CD8-positive, alpha-beta memory T cell (primary cell): Measurements from ENCODE around the gene TNFRSF18. TPM values are rescaled to one million over a fixed set of nuclear protein-coding genes. Genes with fewer than 3 reads are reported as not detected.

Source experiments
- CTCF ChIA-PET: fragments of 350-600 bp; sonication (Branson Sonifier 250); formaldehyde crosslinking; loops from one replicate; lab custom pipeline; 2021; ENCODE audit warnings: antibody characterized with exemption; lab: Charles Lee
- POLR2A ChIA-PET: fragments of 350-600 bp; sonication (Branson Sonifier 250); formaldehyde crosslinking; loops from one replicate; lab custom pipeline; 2021; ENCODE audit warnings: antibody characterized with exemption; lab: Charles Lee
- DNase-seq, 5 donors: peaks; one replicate each; pipeline versions ENCODE4 v3.0.0 to v3.0.0-alpha.2; 2020 to 2022; ENCODE audit warnings: mixed read lengths in 1 of 5
- H3K27ac ChIP-seq: one replicate; pipeline ENCODE4 v1.7.0; 2013; ENCODE audit warnings: low read depth, mild to moderate bottlenecking, low read length, moderate library complexity
- H3K27me3 ChIP-seq: 2 replicates; pipeline ENCODE4 v1.7.0; 2013; ENCODE audit warnings: low read length, mild to moderate bottlenecking; ENCODE audit not compliant: insufficient read depth, poor library complexity, severe bottlenecking
- H3K36me3 ChIP-seq: 2 replicates; pipeline ENCODE4 v1.7.0; 2013; ENCODE audit warnings: mild to moderate bottlenecking, low read length, moderate library complexity; ENCODE audit not compliant: insufficient read depth
- H3K4me1 ChIP-seq: 2 replicates; pipeline ENCODE4 v1.7.0; 2013; ENCODE audit warnings: mild to moderate bottlenecking, low read length, moderate library complexity; ENCODE audit not compliant: insufficient read depth
- H3K4me3 ChIP-seq: 2 replicates; pipeline ENCODE4 v1.7.0; 2013; ENCODE audit warnings: mild to moderate bottlenecking, low read length
- H3K9me3 ChIP-seq: 2 replicates; pipeline ENCODE4 v1.7.0; 2013; ENCODE audit warnings: mild to moderate bottlenecking, low read length
- H3K27ac Mint-ChIP-seq, 8 donors: one replicate each; pipeline ENCODE4 v1.8.0; 2020 to 2021; ENCODE audit warnings: mixed read lengths in 8 of 8, mild to moderate bottlenecking in 6 of 8, inconsistent platforms in 3 of 8, moderate library complexity in 3 of 8
- H3K27me3 Mint-ChIP-seq, 2 donors: one replicate each; pipeline ENCODE4 v1.8.0; 2020 to 2021; ENCODE audit warnings: mixed read lengths in 2 of 2, mild to moderate bottlenecking in 1 of 2, moderate library complexity in 1 of 2
- H3K36me3 Mint-ChIP-seq, 3 donors: one replicate each; pipeline ENCODE4 v1.8.0; 2020 to 2021; ENCODE audit warnings: mixed read lengths in 3 of 3, inconsistent platforms in 1 of 3, mild to moderate bottlenecking in 1 of 3
- H3K4me1 Mint-ChIP-seq, 3 donors: one replicate each; pipeline ENCODE4 v1.8.0; 2020 to 2021; ENCODE audit warnings: mixed read lengths in 3 of 3, inconsistent platforms in 1 of 3, mild to moderate bottlenecking in 1 of 3
- H3K4me3 Mint-ChIP-seq, 7 donors: one replicate each; pipeline ENCODE4 v1.8.0; 2020 to 2021; ENCODE audit warnings: mixed read lengths in 7 of 7, mild to moderate bottlenecking in 6 of 7, moderate library complexity in 4 of 7, inconsistent platforms in 2 of 7
- H3K9me3 Mint-ChIP-seq, 5 donors: one replicate each; pipeline ENCODE4 v1.8.0; 2020 to 2022; ENCODE audit warnings: mixed read lengths in 5 of 5, mild to moderate bottlenecking in 3 of 5, moderate library complexity in 2 of 5, inconsistent platforms in 1 of 5
- polyA plus RNA-seq: library from polyadenylated mRNA; unstranded; fragments of 300-500 nt; fragmentation: Illumina TruSeq; gene quantifications from one replicate; pipeline ENCODE4 v1.2.3, GENCODE V29; 2021
- total RNA-seq, 2 experiments: library from RNA; stranded (reverse); gene quantifications; one replicate each; pipeline ENCODE4 v1.2.3, GENCODE V29; 2021

The TNFRSF18 gene
- total and polyA plus RNA-seq, 3 experiments from 2014 or later, result 2.0 to 97.1 (median 91.0) TPM

GRCh38 chr1:1164361-1164700 is 42.1 kb downstream of the TNFRSF18 start:
- H3K4me1 ChIP-seq, result no peaks in the 10 kb centered on the region
- Mint-ChIP-seq H3K4me3 (peak overlapping the region in 1 of 7 donors; percentile 27), H3K9me3 (no peaks in the 10 kb centered on the region), H3K27ac (no peak overlapping the region), H3K36me3 (no peaks in the 10 kb centered on the region), H3K4me1 (peaks cover 0 to 4% (median 0%) of the 10 kb centered on the region in 3 donors), H3K27me3 (peaks cover 0 to 4% of the 10 kb centered on the region in 2 donors)
- no peaks in the 10 kb centered on the region for H3K27me3 ChIP-seq
- no peak overlapping the region for H3K4me3 ChIP-seq
- no peak overlapping the region for H3K27ac ChIP-seq
- ChIA-PET CTCF (no interaction called here), POLR2A (no interaction called here)
- no peak for DNase-seq
- no peaks in the 10 kb centered on the region for H3K36me3 ChIP-seq
- no peaks in the 10 kb centered on the region for H3K9me3 ChIP-seq

DNA sequence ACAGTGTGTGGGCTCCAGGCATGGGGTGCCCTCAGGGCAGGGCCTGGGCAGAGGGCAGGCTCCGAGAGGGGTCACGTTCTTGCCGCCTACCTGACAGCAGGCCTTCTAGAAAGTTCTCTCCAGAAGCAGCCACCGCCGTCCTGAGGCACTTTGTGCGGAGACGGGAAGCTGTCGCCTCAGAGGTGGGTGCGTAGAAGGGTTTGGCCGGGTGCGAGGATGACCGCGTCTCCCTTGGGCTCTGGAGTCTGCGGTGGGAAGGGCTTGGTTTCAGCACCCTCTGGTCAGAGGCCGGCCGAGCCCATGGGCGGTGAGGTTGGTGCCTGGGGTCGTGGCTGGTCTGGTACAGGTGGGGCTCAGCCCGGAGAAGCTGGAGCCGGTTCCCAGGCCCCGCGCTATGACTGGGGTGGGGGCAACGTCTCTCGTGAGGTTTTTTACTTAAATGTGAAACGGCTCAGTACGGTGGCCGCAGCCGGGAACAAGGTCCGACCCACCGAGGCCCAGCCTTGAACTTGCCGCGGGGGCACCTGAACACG is 42.8 kb downstream of the TNFRSF18 start:
- no peak for DNase-seq
- no peak overlapping the region for H3K27ac Mint-ChIP-seq
- peak overlapping the region in 1 of 7 donors; percentile 27 for H3K4me3 Mint-ChIP-seq
- Histone ChIP-seq H3K36me3 (no peaks in the 10 kb centered on the region), H3K4me1 (peaks cover under 1% of the 10 kb centered on the region), H3K27me3 (no peaks in the 10 kb centered on the region), H3K9me3 (no peaks in the 10 kb centered on the region), H3K27ac (no peak overlapping the region), H3K4me3 (no peak overlapping the region)
- no peaks in the 10 kb centered on the region for H3K9me3 Mint-ChIP-seq
- ChIA-PET POLR2A (no interaction called here), CTCF (no interaction called here)
- H3K27me3 Mint-ChIP-seq, result peaks cover 0 to 4% of the 10 kb centered on the region in 2 donors
- H3K4me1 Mint-ChIP-seq, result peaks cover 0 to 4% (median 0%) of the 10 kb centered on the region in 3 donors
- no peaks in the 10 kb centered on the region for H3K36me3 Mint-ChIP-seq

DNA sequence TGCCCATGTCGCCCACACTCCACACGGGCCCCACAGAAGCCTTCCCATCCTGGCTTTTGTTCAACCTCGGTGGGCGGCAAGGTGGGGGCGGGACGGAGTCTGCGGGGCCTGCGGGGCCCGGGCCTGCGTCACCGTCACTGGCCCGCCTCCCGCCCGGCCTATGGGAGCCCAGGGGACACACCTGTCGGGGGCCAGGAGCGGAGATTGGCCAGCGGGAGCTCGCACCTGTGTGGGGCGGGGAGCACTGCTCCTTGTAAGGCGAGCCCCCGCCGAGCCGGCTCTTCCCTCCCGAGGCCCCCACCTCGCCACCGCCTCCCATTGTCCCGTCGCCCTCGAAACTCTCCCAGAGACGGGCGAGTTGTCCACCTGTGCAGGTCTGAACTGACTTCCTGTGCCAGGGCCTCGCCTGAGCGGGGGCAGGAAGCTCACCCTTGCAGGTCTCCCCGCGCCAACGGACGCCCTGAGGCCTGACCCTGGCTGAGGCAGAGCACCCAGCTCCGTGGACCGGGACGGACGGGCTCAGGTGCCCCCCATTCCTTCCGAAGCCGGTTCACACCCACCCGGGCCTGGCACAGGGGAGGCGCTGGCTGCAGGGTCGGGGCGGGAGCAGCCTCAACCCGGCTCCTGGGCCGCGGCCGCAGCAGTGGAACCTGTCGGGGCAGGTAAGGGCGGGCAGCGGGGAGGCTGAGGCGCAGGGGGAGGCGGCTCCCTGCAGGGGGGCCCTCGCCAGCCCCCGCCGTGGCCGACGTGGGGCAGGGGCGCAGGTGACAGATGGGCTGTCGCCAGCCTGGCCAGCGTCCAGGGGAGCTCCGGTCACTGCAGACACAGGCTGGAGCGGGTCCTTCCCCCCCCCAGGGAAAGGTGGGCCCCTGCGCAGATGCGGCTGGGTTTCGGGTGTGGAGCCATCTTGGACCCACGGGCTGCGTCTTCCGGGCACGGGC is 43.5 kb downstream of the TNFRSF18 start:
- ChIA-PET CTCF (no interaction called here), POLR2A (no interaction called here)
- peak overlapping the region in 1 of 8 donors; percentile 73 for H3K27ac Mint-ChIP-seq
- Histone ChIP-seq H3K4me1 (peaks cover 5% of the 10 kb centered on the region), H3K27ac (no peak overlapping the region), H3K9me3 (no peaks in the 10 kb centered on the region), H3K4me3 (no peak overlapping the region), H3K27me3 (no peaks in the 10 kb centered on the region), H3K36me3 (no peaks in the 10 kb centered on the region)
- H3K4me1 Mint-ChIP-seq, result peaks cover 0 to 4% (median 0%) of the 10 kb centered on the region in 3 donors
- no peak for DNase-seq
- no peaks in the 10 kb centered on the region for H3K9me3 Mint-ChIP-seq
- no peaks in the 10 kb centered on the region for H3K36me3 Mint-ChIP-seq
- H3K27me3 Mint-ChIP-seq, result peaks cover 0 to 4% of the 10 kb centered on the region in 2 donors
- no peak overlapping the region for H3K4me3 Mint-ChIP-seq

DNA sequence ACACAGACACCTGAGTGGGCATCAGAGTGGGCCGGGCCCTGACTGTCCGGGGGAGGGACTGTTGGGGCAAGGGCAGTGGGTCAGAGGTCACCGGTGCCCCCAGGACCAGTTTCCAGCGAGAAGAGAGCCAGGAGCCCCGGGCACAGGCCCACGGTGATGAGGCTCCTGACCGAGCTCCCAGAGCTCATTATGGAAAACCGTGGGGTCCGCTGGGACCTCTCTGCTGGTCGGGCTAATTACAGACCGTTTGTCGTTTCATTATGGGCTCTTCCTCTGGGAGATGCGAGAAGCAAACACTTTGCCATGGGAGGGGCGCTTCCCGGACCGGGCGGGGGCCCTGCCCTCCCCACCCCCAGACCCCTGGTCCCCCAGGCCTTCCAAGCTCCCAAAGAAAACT is 44.7 kb downstream of the TNFRSF18 start:
- CTCF ChIA-PET, result no interaction called here
- H3K27ac ChIP-seq, result no peak overlapping the region
- H3K9me3 Mint-ChIP-seq, result no peaks in the 10 kb centered on the region
- DNase-seq, result no peak
- no peak overlapping the region for H3K4me3 Mint-ChIP-seq
- peaks cover 0 to 4% of the 10 kb centered on the region in 2 donors for H3K27me3 Mint-ChIP-seq
- no peaks in the 10 kb centered on the region for H3K9me3 ChIP-seq
- no peak overlapping the region for H3K27ac Mint-ChIP-seq
- H3K36me3 Mint-ChIP-seq, result no peaks in the 10 kb centered on the region
- H3K36me3 ChIP-seq, result no peaks in the 10 kb centered on the region
- POLR2A ChIA-PET, result no interaction called here
- H3K4me3 ChIP-seq, result no peak overlapping the region
- H3K4me1 Mint-ChIP-seq, result peaks cover 0 to 4% (median 0%) of the 10 kb centered on the region in 3 donors
- H3K4me1 ChIP-seq, result peaks cover 5% of the 10 kb centered on the region
- H3K27me3 ChIP-seq, result no peaks in the 10 kb centered on the region

- H3K27ac ChIP-seq, result no peak overlapping the region
- no peaks in the 10 kb centered on the region for H3K9me3 Mint-ChIP-seq
- peaks cover 5% of the 10 kb centered on the region for H3K4me1 ChIP-seq
- POLR2A ChIA-PET, result no interaction called here
- no peak overlapping the region for H3K27ac Mint-ChIP-seq
- peaks cover 0 to 4% of the 10 kb centered on the region in 2 donors for H3K27me3 Mint-ChIP-seq
- peaks cover 0 to 4% (median 0%) of the 10 kb centered on the region in 3 donors for H3K4me1 Mint-ChIP-seq
- H3K36me3 ChIP-seq, result no peaks in the 10 kb centered on the region
- no peaks in the 10 kb centered on the region for H3K9me3 ChIP-seq
- no peak overlapping the region for H3K4me3 Mint-ChIP-seq
- H3K27me3 ChIP-seq, result no peaks in the 10 kb centered on the region
- CTCF ChIA-PET, result no interaction called here
- H3K4me3 ChIP-seq, result no peak overlapping the region
- DNase-seq, result no peak
- no peaks in the 10 kb centered on the region for H3K36me3 Mint-ChIP-seq
These were observed 45.2 kb downstream of the TNFRSF18 start for GRCh38 chr1:1161078-1161682.

GRCh38 chr1:1160281-1160930 is 46.0 kb downstream of the TNFRSF18 start:
- peaks cover 5% of the 10 kb centered on the region for H3K4me1 ChIP-seq
- CTCF ChIA-PET, result no interaction called here
- no peaks in the 10 kb centered on the region for H3K27me3 Mint-ChIP-seq

GRCh38 chr1:1157914-1158710 is 48.3 kb downstream of the TNFRSF18 start:
- H3K9me3 ChIP-seq, result no peaks in the 10 kb centered on the region
- peak overlapping the region in 5 of 7 donors; percentile 23 to 89 (median 82) for H3K4me3 Mint-ChIP-seq
- peak overlapping the region in 3 of 8 donors; percentile 29 to 50 (median 50) for H3K27ac Mint-ChIP-seq
- no peaks in the 10 kb centered on the region for H3K36me3 Mint-ChIP-seq
- DNase-seq, result peak in 4 of 5 donors; percentile 19 to 56 (median 44)
- H3K4me3 ChIP-seq, result peak overlapping the region; percentile 74
- peaks cover 0 to 2% of the 10 kb centered on the region in 2 donors for H3K27me3 Mint-ChIP-seq
- H3K27me3 ChIP-seq, result no peaks in the 10 kb centered on the region
- CTCF ChIA-PET, result interaction anchor here (1.4 to 2.1 kb wide), 2 partner anchors 35 to 214 kb away, joined by 3 to 6 read pairs; no protein-coding TSS in a partner anchor
- H3K4me1 ChIP-seq, result peaks cover 5% of the 10 kb centered on the region
- POLR2A ChIA-PET, result interaction anchor here (0.6 to 1.5 kb wide), 2 partner anchors 15 to 991 kb away, joined by 3 to 4 read pairs; partner anchors contain the start of gene TTLL10
- H3K4me1 Mint-ChIP-seq, result peaks cover 0 to 2% (median 2%) of the 10 kb centered on the region in 3 donors
- peaks cover under 1 to 9% (median 8%) of the 10 kb centered on the region in 5 donors for H3K9me3 Mint-ChIP-seq
- H3K36me3 ChIP-seq, result no peaks in the 10 kb centered on the region
- H3K27ac ChIP-seq, result peak overlapping the region; percentile 82

More at GRCh38 chr1:1160281-1160930, 46.0 kb downstream of the TNFRSF18 start:
- Mint-ChIP-seq H3K9me3 (no peaks in the 10 kb centered on the region), H3K27ac (peak overlapping the region in 1 of 8 donors; percentile 72), H3K36me3 (no peaks in the 10 kb centered on the region), H3K4me3 (no peak overlapping the region), H3K4me1 (peaks cover 0 to under 1% (median 0%) of the 10 kb centered on the region in 3 donors)
- POLR2A ChIA-PET, result no interaction called here
- Histone ChIP-seq H3K9me3 (no peaks in the 10 kb centered on the region), H3K27me3 (no peaks in the 10 kb centered on the region), H3K27ac (no peak overlapping the region), H3K36me3 (no peaks in the 10 kb centered on the region), H3K4me3 (no peak overlapping the region)
- DNase-seq, result no peak
